ENCODE data around the gene SMIM10L2A.

SMIM10L2A gene

DNA sequence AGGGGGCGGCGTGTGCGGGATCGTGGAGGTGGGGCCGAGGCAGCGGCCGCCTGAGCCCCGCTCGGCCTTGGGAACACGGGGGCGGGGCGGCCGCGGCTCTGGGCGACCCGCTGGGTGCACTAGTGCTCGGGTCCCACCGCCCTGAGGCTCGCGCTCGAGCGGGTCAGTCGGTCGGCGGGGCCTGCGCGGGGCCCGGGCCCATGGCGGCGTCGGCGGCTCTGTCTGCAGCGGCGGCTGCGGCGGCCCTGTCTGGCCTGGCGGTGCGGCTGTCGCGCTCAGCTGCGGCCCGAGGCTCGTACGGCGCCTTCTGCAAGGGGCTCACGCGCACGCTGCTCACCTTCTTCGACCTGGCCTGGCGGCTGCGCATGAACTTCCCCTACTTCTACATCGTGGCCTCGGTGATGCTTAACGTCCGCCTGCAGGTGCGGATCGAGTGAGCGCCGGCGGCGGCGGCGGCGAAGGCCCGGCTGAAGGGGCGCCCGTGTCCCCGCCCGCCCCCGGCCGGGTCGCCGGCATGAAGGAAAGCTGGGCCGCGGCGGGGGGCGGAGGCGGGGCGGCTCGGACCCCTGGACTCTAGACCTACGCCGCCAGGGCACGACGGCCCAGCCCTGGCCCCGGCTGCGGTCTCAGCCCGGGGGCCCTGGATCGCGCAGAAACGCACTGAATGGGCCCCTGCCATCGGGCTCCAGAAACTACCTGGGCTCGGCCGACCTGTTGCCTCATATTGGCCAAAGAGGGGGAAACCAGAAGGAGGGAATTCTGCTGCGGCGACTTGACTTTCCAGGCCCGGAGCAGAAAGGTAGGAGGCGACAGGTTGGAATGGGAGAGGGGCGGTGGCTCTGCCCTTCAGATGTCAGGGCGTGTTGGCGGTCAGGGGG is at the start of gene SMIM10L2A:
Gene SMIM10L2A, plus strand, starts transcription at position 13 of the 878 bp plus-strand sequence. Its CDS starts 188 bp downstream, at position 201.
- Histone ChIP-seq H3K27me3 (ENCODE audit: control insufficient read depth, insufficient read depth, low read length) (no peaks in the 10 kb centered on the region), H3K9me3 (ENCODE audit: control insufficient read depth, insufficient read depth, low read length) (no peaks in the 10 kb centered on the region), H3K9ac (ENCODE audit: low read depth, low read length) (peak within 1 kb of the TSS; percentile 24), H3K36me3 (ENCODE audit: control insufficient read depth, insufficient read depth, low read length) (peaks cover 2% of the 10 kb centered on the region), H3K4me1 (ENCODE audit: control insufficient read depth, insufficient read depth, low read length) (no peaks in the 10 kb centered on the region), H3K4me3 (ENCODE audit: low read depth, low read length) (peak within 1 kb of the TSS; percentile 56)

DNA sequence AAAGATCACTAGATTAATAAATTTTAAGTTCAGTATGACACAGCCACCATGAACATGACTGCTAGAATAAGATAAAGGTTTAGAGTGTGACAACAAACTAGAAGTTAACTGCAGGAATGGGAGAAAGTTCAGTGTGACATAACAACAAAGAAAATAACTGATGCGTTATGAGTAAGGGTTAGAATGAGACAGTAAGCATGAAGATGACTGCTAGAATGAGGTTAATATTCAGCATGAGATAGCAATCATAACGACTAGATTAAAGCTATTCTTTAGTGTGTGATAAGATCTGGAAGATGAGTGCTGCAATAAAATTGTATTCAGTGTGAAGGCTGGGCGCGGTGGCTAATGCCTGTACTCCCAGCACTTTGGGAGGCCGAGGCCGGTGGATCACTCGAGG is 48.4 kb upstream of the SMIM10L2A start:
- no peak overlapping the region for H3K9ac ChIP-seq (ENCODE audit: low read depth, low read length)
- H3K27me3 ChIP-seq (ENCODE audit: control insufficient read depth, insufficient read depth, low read length) = no peaks in the 10 kb centered on the region
- H3K36me3 ChIP-seq (ENCODE audit: control insufficient read depth, insufficient read depth, low read length) = no peaks in the 10 kb centered on the region
- H3K9me3 ChIP-seq (ENCODE audit: control insufficient read depth, insufficient read depth, low read length) = no peaks in the 10 kb centered on the region
- H3K4me3 ChIP-seq (ENCODE audit: low read depth, low read length) = no peak overlapping the region
- no peaks in the 10 kb centered on the region for H3K4me1 ChIP-seq (ENCODE audit: control insufficient read depth, insufficient read depth, low read length)

DNA sequence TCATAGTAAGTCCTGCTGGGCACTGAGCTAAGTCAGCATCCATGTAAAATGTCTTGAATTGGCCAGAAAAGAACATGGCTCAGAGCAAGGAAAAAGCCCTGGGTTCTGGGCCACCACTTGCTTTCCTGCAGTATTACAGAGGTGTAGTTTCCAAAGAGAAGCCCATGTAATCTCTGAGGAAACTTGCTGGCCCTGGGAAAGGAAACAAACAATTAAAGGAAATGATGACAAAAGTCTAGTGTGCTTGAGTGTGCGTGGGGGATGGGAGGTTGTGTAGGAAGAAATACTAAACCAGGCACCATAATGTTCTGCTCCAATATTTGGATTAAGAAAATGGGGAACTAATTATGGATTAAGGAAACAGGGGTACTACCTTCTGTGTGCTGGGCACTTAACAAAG is 39.5 kb upstream of the SMIM10L2A start:
- Histone ChIP-seq H3K4me3 (ENCODE audit: low read depth, low read length) (no peak overlapping the region), H3K4me1 (ENCODE audit: control insufficient read depth, insufficient read depth, low read length) (no peaks in the 10 kb centered on the region), H3K27me3 (ENCODE audit: control insufficient read depth, insufficient read depth, low read length) (no peaks in the 10 kb centered on the region)

DNA sequence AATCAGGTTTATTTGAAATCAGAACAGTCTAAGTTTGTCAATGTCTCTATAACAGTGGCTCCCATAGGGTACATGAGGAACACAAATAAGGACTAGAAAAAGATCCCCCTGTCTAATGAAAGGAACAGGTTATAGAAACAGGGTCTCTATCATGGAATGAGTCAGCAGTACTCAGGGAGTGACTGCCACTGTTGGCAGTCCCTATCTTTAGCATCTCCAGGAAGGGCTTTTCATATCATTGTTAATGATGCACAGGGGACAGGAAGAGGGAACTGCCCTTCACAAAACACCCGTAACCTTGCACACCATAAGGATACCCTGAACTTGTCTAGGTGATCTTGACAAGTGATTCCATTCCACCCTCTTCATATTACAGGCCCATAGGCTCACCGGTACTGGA is 38.5 kb upstream of the SMIM10L2A start:
- H3K4me3 ChIP-seq (ENCODE audit: low read depth, low read length) = no peak overlapping the region
- no peaks in the 10 kb centered on the region for H3K9me3 ChIP-seq (ENCODE audit: control insufficient read depth, insufficient read depth, low read length)
- no peaks in the 10 kb centered on the region for H3K27me3 ChIP-seq (ENCODE audit: control insufficient read depth, insufficient read depth, low read length)
- H3K9ac ChIP-seq (ENCODE audit: low read depth, low read length) = no peak overlapping the region
- no peaks in the 10 kb centered on the region for H3K36me3 ChIP-seq (ENCODE audit: control insufficient read depth, insufficient read depth, low read length)
- no peaks in the 10 kb centered on the region for H3K4me1 ChIP-seq (ENCODE audit: control insufficient read depth, insufficient read depth, low read length)

More for the DNA sequence above, 39.5 kb upstream of the SMIM10L2A start:
- H3K9me3 ChIP-seq (ENCODE audit: control insufficient read depth, insufficient read depth, low read length) = no peaks in the 10 kb centered on the region
- no peaks in the 10 kb centered on the region for H3K36me3 ChIP-seq (ENCODE audit: control insufficient read depth, insufficient read depth, low read length)
- no peak overlapping the region for H3K9ac ChIP-seq (ENCODE audit: low read depth, low read length)

DNA sequence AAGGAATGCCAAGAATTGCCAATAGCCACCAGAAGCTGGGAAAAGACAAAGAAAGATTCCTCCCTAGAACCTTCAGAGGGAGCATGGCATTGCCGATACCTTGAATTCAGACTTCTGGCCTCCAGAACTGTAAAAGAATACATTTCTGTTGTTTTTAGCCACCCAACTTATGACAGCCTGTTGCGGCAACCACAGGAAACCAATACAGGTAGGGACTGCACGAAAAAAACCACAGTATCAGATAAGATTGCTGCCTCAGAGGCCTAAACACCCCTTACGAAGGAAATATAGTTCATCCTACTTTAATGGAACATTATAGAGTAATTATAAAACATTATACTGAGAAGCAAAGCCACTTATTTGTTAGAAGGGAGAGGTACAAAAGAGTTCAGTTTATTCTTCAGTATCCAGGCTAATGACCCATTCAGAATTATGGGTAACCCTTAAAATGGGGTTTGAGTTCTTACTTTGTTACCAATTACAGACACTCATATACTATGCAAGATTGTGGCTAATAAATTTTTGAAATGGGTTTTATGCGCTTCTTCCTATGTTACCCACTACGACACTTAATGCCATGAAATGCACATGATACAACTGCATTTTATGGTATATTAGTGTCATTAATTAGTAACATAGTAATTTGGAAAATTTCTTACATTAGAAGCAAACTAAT is 37.4 kb upstream of the SMIM10L2A start:
- no peak overlapping the region for H3K4me3 ChIP-seq (ENCODE audit: low read depth, low read length)
- H3K36me3 ChIP-seq (ENCODE audit: control insufficient read depth, insufficient read depth, low read length) = no peaks in the 10 kb centered on the region
- H3K9me3 ChIP-seq (ENCODE audit: control insufficient read depth, insufficient read depth, low read length) = no peaks in the 10 kb centered on the region
- H3K9ac ChIP-seq (ENCODE audit: low read depth, low read length) = no peak overlapping the region
- no peaks in the 10 kb centered on the region for H3K4me1 ChIP-seq (ENCODE audit: control insufficient read depth, insufficient read depth, low read length)
- H3K27me3 ChIP-seq (ENCODE audit: control insufficient read depth, insufficient read depth, low read length) = no peaks in the 10 kb centered on the region

DNA sequence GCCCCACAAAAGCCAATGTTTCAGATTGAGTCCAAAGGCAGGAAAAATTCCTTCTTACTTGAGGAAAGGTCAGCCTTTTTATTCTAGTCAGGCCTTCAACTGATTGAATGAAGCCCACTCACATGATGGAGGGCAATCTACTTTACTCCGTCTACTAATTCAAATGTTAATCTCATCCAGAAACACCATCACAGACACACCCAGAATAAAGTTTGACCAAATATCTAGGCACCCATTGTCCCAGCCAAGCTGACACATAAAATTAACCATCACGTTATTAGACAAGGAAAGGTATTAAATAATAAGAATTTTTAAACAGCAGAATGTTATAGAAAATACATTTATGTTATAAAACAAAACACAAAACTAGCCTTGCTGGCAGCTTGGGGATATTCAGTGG is 32.9 kb upstream of the SMIM10L2A start:
- Histone ChIP-seq H3K27me3 (ENCODE audit: control insufficient read depth, insufficient read depth, low read length) (no peaks in the 10 kb centered on the region), H3K36me3 (ENCODE audit: control insufficient read depth, insufficient read depth, low read length) (no peaks in the 10 kb centered on the region), H3K4me3 (ENCODE audit: low read depth, low read length) (no peak overlapping the region), H3K9me3 (ENCODE audit: control insufficient read depth, insufficient read depth, low read length) (no peaks in the 10 kb centered on the region), H3K4me1 (ENCODE audit: control insufficient read depth, insufficient read depth, low read length) (peaks cover 3% of the 10 kb centered on the region), H3K9ac (ENCODE audit: low read depth, low read length) (no peak overlapping the region)

DNA sequence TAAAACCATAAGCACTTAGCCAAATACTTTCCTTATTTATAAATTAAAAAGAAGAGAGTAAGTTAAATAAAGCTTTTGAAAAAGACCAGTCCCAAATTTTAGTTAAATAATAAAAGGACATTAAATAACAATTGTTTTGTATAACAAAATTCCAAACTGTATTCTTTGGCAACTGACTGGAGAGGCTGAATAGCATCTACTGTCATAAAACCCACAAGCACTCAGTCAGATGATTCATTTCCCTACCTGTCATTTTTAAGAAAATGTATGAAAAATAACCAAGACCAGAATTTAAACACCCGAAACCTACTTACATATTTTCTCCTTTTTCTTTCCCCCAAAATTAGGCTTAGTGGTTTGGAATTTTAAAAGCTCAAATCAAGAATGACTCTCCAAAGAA is 32.5 kb upstream of the SMIM10L2A start:
- no peaks in the 10 kb centered on the region for H3K9me3 ChIP-seq (ENCODE audit: control insufficient read depth, insufficient read depth, low read length)
- H3K27me3 ChIP-seq (ENCODE audit: control insufficient read depth, insufficient read depth, low read length) = no peaks in the 10 kb centered on the region
- no peaks in the 10 kb centered on the region for H3K36me3 ChIP-seq (ENCODE audit: control insufficient read depth, insufficient read depth, low read length)
- no peak overlapping the region for H3K4me3 ChIP-seq (ENCODE audit: low read depth, low read length)
- H3K4me1 ChIP-seq (ENCODE audit: control insufficient read depth, insufficient read depth, low read length) = peaks cover 3% of the 10 kb centered on the region
- H3K9ac ChIP-seq (ENCODE audit: low read depth, low read length) = no peak overlapping the region

DNA sequence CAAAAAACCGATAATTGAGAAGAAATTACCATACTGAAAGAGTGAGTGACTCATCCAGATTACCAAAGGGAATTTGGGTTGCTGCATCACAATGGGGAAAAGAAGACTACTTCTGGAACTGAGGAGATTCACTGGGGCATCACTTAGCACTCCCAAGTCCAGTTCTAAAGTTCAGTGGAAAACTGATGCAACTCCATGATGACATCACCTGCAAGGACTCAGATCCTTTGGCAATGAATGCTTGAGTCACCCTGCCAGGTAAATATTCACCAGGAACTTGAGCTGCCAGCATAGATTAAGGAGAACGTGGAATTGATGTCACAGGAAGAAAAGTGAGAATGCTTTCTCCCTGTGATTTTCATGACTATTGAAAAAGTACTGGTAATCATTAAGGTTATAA is 32.0 kb upstream of the SMIM10L2A start:
- Histone ChIP-seq H3K4me1 (ENCODE audit: control insufficient read depth, insufficient read depth, low read length) (peaks cover 3% of the 10 kb centered on the region), H3K9ac (ENCODE audit: low read depth, low read length) (no peak overlapping the region), H3K9me3 (ENCODE audit: control insufficient read depth, insufficient read depth, low read length) (no peaks in the 10 kb centered on the region), H3K4me3 (ENCODE audit: low read depth, low read length) (no peak overlapping the region), H3K36me3 (ENCODE audit: control insufficient read depth, insufficient read depth, low read length) (no peaks in the 10 kb centered on the region), H3K27me3 (ENCODE audit: control insufficient read depth, insufficient read depth, low read length) (no peaks in the 10 kb centered on the region)

DNA sequence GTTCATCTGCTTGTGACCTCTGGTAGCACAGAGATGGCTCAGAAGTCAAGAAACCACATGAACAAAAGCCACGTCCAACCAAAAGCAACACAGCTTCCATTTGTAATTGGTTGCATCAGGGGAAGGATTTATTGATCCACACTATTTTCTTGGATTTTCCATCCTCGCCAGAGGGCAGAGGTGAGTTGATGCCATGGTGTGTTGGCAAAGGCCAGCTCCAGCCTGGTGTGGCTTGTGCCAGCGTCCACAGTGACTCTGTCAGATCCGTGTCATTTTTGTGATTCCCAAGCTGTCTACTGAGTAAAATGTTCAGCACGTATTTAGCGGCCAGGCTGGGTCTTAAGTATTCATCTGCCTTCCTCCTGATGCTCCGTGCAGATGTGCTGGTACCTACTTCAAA is 30.0 kb upstream of the SMIM10L2A start:
- Histone ChIP-seq H3K4me3 (ENCODE audit: low read depth, low read length) (no peak overlapping the region), H3K9ac (ENCODE audit: low read depth, low read length) (no peak overlapping the region), H3K27me3 (ENCODE audit: control insufficient read depth, insufficient read depth, low read length) (no peaks in the 10 kb centered on the region), H3K9me3 (ENCODE audit: control insufficient read depth, insufficient read depth, low read length) (no peaks in the 10 kb centered on the region), H3K36me3 (ENCODE audit: control insufficient read depth, insufficient read depth, low read length) (no peaks in the 10 kb centered on the region), H3K4me1 (ENCODE audit: control insufficient read depth, insufficient read depth, low read length) (peaks cover 3% of the 10 kb centered on the region)

DNA sequence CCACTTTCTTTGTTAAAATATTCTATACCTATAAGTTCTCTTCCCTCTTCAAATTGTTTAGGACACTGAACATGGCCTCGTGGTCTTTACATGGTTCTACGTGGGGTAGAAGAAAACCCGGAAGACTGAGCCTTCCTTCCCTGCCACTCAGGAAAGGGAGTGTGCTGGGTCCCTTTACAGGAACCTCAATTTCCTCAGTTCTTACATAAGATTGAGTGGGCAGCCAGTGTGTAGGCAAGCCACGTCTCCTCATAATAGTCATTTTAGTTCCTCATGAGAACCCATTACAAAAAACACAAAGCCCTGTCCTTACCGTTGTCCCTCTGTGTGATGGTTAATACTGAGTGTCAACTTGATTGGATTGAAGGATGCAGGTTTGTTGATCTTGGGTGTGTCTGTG is 28.7 kb upstream of the SMIM10L2A start:
- Histone ChIP-seq H3K4me1 (ENCODE audit: control insufficient read depth, insufficient read depth, low read length) (peaks cover 3% of the 10 kb centered on the region), H3K27me3 (ENCODE audit: control insufficient read depth, insufficient read depth, low read length) (no peaks in the 10 kb centered on the region), H3K9ac (ENCODE audit: low read depth, low read length) (no peak overlapping the region), H3K9me3 (ENCODE audit: control insufficient read depth, insufficient read depth, low read length) (no peaks in the 10 kb centered on the region), H3K4me3 (ENCODE audit: low read depth, low read length) (no peak overlapping the region), H3K36me3 (ENCODE audit: control insufficient read depth, insufficient read depth, low read length) (no peaks in the 10 kb centered on the region)

DNA sequence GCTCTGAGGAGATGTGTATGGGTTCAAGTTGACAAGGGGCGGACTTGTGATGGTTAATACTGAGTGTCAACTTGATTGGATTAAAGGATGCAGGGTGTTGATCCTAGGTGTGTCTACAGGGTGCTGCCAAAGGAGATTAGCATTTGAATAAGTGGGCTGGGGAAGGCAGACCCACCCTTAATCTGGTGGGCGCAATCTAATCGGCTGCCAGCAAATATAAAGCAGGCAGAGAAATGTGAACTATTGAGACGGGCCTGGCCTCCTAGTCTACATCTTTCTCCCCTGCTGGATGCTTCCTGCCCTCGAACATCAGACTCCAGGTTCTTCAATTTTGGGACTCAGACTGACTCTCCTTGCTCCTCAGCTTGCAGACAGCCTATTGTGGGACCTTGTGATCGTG is 26.7 kb upstream of the SMIM10L2A start:
- Histone ChIP-seq H3K27me3 (ENCODE audit: control insufficient read depth, insufficient read depth, low read length) (no peaks in the 10 kb centered on the region), H3K4me3 (ENCODE audit: low read depth, low read length) (no peak overlapping the region), H3K9ac (ENCODE audit: low read depth, low read length) (no peak overlapping the region), H3K4me1 (ENCODE audit: control insufficient read depth, insufficient read depth, low read length) (peaks cover 2% of the 10 kb centered on the region), H3K36me3 (ENCODE audit: control insufficient read depth, insufficient read depth, low read length) (no peaks in the 10 kb centered on the region), H3K9me3 (ENCODE audit: control insufficient read depth, insufficient read depth, low read length) (no peaks in the 10 kb centered on the region)

DNA sequence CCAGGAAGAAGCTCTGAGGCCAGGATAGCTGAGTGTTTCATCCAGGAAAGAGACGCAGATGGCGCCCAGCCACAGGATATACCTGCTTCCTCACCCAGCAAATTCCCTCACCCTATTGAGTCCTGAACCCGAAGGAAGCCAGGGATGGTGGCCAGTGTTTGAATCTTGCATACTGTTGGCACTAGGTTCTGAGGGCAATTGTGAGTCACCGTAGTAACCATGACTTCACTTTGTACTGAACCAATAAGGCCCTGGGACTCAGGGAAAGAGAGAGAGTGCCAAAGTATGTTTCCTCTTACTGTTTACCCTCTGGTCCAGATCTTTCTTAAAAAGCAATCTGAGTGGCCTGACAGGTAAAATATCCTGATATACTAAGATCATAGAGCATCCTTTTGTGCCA is 25.6 kb upstream of the SMIM10L2A start:
- H3K27me3 ChIP-seq (ENCODE audit: control insufficient read depth, insufficient read depth, low read length) = no peaks in the 10 kb centered on the region
- no peak overlapping the region for H3K4me3 ChIP-seq (ENCODE audit: low read depth, low read length)
- no peaks in the 10 kb centered on the region for H3K36me3 ChIP-seq (ENCODE audit: control insufficient read depth, insufficient read depth, low read length)
- no peaks in the 10 kb centered on the region for H3K4me1 ChIP-seq (ENCODE audit: control insufficient read depth, insufficient read depth, low read length)
- H3K9ac ChIP-seq (ENCODE audit: low read depth, low read length) = no peak overlapping the region
- H3K9me3 ChIP-seq (ENCODE audit: control insufficient read depth, insufficient read depth, low read length) = no peaks in the 10 kb centered on the region
